TTC549 (cell line): ENCODE measurements around the gene KLHL17.
"Not testable (repeated sequence)": the region's sequence is repeated elsewhere in the genome, so short reads cannot be mapped to it uniquely, and the experiment has no call there.

Experiments used
- FAIRE-seq: peaks from 2 replicates; lab custom pipeline; 2012; peaks lifted over from hg19 to GRCh38; lab: Jason Lieb, UNC

KLHL17 gene

DNA sequence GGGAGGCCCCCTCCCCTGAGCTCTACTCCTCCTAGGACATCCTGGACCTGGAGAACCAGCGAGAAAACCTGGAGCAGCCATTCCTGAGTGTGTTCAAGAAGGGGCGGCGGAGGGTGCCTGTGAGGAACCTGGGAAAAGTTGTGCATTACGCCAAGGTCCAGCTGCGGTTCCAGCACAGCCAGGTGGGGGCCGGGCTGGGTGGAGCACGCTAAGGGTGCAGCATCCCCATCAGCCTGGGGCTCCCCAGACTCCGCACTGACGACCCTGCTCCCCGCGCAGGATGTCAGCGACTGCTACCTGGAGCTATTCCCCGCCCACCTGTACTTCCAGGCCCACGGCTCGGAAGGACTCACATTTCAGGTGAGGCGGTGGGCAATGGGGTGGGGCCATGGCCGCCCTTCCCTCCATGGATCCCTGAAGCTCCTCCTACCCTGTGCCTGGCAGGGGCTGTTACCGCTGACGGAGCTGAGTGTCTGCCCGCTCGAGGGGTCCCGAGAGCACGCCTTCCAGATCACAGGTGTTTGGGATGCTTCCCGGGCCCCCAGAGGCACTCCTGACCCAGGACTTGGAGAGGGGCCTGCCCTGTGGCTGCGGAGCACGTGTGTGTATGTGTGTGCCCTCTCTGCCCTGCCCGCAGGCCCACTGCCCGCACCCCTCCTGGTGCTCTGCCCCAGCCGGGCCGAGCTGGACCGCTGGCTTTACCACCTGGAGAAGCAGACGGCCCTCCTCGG lies 10.0 kb downstream of the KLHL17 start:
- no peak for FAIRE-seq

DNA sequence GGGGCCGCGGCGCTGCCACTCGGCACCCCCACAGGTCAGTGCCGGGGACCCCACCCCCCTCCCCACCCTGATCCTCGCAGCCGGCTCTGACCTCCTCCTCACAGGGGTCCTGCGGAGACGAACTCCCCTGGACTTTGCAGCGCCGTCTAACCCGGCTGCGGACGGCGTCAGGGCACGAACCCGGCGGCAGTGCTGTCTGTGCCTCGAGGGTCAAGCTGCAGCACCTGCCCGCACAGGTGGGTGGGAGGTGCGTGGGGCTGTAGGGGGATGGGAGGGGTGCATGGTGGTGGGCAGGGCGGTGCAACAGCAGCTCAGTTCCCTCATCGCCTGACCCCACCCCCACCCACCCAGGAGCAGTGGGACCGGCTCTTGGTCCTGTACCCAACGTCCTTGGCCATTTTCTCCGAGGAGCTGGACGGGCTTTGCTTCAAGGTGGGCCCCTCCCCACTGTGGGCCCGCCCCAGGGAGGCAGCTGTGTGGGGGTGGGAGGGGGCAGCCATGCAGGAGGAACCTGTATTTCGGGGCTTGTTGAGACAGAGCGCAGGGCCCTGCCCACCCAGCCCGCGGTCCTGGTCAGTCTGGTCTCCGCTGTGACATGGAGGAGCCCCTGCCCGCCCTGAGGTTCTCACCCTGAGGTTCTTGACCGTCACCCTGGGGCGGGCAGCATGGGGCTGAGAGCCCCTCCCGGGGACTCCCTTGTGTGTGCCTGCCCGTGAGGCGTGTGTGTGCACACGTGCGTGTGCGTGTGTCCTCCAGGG lies 10.8 kb downstream of the KLHL17 start:
- FAIRE-seq: no peak

DNA sequence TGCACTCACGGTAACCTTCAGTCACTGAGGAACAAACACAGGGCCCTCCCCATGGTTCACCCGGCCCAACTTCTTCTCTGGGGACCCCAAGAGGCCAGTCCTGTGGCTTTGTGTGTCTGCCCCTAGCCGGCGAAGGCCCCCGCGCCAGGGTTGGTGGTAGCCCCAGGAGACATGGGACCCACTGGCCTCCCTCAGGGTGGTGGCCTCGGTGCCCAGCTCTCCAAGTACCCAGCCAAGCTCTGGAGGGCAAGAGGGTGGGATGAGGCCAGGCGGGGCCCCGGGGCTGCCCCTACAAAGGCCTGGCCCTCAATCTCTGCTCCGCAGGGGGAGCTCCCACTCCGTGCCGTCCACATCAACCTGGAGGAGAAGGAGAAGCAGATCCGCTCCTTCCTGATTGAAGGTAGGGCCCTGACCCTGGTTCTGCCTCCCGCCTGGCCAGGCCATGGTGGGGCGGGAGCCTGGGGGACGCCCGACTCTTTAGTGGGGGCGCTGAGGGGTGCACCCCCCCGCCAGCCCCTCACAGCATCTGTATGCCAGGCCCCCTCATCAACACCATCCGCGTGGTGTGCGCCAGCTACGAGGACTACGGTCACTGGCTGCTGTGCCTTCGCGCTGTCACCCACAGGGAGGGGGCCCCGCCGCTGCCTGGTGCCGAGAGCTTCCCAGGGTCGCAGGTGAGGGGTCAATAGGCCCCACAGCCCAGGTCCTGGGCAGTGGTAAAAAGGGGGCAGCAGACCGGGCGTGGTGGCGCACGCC lies 11.5 kb downstream of the KLHL17 start:
- FAIRE-seq: no peak

DNA sequence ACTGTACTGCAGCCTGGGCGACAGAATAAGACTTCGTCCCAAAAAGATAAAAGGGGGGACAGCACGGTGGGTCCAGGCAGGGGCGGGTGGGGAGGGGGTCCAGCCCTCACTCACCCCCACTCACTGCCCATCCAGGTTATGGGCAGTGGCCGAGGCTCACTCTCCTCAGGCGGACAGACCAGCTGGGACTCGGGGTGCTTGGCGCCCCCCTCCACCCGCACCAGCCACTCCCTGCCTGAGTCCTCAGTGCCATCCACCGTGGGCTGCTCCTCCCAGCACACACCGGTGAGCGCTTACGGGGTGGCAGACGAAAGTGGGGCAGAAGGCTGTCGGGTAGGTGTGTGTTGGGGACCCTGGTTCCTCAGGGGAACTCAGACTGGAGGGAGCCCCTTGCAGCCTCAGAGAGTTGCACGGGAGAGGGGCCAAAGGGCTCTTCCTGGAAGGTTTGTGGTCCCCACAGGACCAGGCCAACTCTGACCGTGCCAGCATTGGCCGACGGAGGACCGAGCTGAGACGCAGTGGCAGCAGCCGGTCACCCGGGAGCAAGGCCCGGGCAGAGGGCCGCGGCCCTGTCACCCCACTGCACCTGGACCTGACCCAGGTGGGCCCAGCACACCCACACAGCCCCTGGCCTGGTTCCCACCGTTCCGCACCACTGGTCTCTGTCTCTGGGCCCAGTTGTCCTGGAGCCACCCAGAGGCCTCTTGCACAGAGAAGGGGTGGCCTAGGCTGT lies 12.5 kb downstream of the KLHL17 start:
- FAIRE-seq: no peak

DNA sequence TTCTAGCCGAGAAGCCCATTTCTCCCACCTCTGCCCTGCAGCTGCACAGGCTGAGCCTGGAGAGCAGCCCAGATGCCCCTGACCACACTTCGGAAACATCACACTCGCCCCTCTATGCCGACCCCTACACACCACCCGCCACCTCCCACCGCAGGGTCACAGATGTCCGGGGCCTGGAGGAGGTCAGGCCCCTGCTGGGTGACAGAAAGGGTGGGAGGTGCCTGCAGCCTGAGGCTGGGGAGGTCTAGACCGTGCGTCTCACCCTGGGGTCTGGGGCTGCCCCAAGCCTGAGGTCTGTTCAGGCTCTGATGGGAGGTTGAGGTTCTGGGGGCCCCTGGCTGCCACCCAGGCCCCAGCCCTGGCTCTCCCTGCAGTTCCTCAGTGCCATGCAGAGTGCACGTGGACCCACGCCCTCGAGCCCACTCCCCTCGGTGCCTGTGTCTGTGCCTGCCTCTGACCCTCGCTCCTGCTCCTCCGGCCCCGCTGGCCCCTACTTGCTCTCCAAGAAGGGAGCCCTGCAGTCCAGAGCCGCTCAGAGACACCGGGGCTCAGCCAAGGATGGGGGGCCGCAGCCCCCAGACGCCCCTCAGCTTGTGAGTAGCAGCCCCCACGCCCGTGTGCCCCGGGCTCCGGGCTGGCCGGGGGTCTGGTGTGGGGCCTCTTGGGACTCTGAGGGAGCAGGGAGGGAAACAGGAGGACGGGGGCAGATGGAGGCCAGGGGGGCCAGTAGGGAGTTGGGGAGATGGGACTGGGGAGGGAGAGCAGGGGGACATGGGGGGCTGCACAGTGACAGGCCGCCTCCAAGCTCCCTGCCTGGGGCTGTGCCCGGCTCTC lies 13.3 kb downstream of the KLHL17 start:
- FAIRE-seq: no peak

DNA sequence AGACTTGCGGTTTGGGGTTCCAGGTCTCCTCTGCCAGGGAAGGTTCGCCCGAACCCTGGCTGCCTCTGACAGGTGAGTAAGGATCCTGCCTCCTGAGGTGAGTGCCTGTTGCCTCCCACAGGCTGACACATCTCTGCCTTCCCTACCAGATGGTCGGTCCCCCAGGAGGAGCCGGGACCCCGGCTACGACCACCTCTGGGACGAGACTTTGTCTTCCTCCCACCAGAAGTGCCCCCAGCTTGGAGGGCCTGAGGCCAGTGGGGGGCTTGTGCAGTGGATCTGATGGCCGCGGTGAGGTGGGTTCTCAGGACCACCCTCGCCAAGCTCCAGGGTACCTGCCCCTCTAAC lies 13.9 kb downstream of the KLHL17 start:
- no peak for FAIRE-seq

DNA sequence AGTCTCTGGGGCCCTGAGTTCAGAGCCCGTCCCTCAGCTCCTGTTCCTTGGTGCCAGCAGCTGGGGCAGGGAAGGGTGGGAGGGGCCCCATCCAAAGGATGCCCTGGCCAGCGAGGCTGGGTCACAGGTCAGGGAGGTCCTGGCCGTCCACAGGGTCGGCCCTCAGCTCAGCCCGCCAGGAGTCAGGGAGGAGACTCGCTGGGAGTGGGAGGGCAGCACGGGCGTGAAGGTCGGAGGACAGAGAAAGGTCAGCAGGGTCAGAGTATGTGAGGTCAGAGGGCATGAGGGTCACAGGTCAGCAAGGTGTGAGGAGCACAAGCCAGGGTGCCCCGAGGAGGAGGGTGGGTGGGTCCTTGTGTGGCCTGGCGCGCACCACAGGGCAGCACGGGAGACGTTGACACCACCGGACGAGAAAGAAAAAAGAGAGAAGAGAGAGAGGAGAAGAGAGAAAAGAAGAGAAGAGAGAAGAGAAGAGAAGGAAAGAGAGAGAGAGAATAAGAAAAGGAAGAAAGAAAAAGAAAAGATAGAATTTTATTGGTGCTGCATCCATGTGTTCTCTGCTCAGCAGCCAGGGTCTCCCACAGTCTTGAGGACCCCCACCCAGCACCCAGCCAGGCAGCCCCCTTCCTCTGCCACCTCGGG lies 14.4 kb downstream of the KLHL17 start:
- FAIRE-seq: no peak

DNA sequence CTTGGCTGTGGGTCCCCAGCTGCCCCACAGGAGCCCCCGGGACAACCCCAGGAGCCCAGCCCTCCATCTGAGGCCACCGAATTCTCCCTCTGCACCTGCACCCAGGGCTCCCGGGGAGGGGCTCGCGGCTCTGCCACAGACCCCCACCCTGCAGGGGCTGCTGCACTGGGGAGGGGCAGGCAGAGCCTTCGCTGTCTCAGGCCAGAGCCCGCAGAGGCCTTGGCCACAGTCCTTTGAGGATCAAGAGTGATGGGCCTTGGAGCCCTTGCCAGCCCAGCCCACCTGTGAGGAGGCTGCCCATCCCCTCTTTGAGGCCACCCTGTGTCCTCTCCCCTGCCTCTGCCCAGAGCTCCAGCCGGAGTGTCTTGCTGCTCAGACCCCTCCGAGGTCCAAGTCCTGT lies 15.0 kb downstream of the KLHL17 start:
- FAIRE-seq: no peak

DNA sequence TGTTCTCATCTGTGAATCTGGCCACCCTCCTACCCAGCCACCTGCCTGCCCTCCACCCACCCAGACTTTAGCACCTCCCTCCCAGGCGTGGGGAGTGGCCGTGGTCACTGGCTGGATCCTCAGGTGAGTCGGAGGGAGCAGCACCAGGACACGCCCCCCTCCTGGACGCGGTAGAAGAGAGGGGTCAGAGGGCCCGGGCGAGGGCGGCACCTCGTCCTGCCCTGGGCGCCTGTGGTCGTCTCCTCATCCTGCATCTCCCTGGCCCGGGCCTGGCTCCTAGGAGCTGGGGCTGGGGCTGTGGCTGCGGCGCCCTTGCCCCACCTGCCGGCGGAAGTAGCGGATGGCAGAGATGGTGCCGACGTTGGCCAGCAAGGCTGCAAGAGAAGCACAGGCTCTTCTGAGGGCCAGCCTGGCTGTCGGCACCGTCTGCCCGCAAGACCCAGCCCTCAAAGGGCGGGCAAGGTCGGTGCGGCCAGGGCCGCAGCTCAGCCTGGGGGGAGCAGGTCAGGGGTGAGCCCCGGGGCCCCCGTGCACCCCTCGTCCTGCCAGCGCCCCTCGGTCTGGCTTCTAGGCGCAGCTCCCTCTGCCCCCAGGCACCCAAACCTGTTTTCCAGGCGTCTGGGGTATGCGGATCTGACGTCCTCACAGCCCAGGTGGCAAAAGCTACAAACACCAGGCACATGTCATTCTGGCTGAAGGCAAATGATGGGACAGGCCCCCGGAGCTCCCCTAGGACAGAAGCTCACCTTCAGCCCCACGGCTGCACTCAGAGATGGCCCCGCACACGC lies 15.7 kb downstream of the KLHL17 start:
- no peak for FAIRE-seq

DNA sequence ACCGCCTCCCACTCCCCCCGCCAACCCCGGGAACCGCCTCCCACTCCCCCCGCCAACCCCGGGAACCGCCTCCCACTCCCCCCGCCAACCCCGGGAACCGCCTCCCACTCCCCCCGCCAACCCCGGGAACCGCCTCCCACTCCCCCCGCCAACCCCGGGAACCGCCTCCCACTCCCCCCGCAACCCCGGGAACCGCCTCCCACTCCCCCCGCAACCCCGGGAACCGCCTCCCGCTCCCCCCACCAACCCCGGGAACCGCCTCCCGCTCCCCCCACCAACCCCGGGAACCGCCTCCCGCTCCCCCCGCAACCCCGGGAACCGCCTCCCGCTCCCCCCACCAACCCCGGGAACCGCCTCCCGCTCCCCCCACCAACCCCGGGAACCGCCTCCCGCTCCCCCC lies 16.4 kb downstream of the KLHL17 start:
- not testable (repeated sequence) for FAIRE-seq

DNA sequence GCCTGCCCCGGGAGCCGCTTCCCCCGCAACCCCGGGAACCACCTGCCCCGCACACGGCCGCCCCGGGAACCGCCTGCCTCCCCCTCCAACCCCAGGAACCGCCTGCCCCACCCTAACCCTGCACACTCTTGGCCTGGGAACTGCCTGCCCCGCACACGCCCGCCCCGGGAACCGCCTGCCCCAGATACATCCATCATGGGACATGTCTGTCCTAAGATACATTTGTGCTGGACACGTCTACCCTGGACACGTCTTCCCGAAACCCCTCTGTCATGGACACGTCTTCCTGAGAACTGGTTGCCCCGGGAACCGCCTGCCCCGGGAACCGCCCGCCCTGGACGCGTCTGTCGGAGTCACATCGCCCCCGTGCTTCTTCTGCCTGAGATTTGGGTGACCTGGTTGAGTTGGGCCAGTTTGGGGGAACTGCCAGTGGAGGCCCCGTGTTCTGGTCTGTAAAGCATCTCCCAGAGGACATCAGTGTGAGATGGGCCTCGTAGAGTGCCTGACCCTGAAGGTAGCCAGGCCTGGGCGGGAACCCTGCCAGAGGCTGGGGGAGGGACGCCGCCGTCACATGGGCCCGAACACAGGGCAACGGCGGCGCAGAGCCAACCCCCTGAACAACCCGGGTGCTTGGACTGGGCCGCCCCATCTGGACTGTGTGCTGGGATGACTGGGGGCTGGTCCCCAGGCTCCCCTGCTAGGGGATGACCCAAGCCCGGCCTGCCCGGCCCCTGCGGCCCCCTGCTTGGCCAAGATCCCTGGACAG lies 17.9 kb downstream of the KLHL17 start:
- no peak for FAIRE-seq

DNA sequence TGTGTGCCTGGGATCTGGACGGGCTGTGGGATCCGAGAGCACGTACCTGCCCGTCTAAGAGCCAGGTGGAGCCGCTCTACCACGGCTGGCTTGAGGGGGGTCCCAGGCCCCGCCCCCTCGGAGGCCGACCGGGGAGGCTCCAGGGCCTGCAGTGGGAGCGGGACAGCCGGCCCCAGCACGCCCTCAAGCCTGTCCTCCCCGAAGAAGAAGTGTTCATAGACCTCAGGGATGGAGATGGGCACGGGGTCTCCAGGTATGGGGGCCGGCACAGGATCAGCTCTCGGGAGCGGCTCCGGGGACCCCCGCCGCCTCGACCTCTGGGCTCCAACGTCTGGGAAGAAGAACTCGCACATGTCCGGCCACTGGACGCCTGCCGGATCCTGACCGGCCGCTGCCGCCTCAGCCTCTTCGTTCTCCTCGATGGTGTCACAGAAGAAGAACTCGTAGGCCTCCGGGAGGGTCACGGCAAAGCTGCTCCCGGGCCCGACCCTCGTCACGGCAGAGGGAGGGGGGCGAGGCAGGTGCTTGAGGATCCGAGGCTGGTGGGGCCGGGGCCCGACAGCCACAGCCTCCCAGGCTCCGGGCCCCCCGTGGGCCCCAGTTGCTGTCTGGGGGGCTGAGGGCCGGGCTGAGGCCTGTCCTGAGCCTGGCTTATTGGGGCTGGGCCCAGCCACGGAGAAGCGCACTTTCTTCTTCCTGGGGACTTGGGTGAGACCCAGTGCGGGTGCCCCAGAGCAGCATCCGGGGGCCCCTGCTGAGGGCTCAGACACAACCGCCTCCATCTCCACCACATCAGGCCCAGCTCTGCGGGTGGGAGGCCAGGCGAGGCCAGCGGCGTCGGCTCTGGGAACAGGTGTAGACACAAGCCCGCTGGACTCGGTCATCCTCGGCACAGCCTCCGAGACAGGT lies 18.7 kb downstream of the KLHL17 start:
- no peak for FAIRE-seq

DNA sequence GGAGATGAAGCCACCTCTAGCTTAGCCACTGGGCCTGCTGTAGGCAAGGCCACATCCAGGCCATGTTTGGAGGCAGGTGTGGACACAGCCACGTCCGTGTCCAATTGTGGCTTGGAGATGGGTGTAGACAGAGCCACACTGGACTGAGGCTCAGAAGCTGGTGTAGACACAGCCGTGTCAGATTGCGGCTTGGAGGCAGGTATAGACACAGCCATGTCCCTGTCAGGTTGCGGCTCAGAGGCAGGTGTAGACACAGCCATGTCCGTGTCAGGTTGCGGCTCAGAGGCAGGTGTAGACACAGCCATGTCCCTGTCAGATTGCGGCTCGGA lies 19.3 kb downstream of the KLHL17 start:
- no peak for FAIRE-seq

DNA sequence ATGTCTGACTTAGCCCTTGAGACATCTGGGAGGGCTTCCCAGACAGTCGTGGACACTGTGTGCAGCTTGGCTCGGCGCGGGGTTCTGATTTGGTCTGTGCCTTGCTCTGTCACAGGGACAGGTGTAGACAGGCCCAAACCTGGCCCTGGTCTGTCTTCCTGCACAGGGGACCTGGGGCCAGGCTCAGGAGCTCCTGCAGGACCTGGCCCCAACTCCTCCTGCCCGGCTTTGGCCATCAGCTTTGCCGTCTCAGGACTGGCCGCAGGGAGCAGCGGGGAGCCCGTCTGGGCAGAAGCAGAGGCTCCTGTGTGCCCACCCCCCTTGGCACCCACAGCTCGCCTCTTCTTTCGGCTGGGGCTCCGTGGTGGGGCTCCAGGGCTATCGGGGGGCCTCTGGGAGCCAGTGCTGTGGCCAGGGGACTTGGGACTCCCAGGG lies 19.8 kb downstream of the KLHL17 start:
- no peak for FAIRE-seq

DNA sequence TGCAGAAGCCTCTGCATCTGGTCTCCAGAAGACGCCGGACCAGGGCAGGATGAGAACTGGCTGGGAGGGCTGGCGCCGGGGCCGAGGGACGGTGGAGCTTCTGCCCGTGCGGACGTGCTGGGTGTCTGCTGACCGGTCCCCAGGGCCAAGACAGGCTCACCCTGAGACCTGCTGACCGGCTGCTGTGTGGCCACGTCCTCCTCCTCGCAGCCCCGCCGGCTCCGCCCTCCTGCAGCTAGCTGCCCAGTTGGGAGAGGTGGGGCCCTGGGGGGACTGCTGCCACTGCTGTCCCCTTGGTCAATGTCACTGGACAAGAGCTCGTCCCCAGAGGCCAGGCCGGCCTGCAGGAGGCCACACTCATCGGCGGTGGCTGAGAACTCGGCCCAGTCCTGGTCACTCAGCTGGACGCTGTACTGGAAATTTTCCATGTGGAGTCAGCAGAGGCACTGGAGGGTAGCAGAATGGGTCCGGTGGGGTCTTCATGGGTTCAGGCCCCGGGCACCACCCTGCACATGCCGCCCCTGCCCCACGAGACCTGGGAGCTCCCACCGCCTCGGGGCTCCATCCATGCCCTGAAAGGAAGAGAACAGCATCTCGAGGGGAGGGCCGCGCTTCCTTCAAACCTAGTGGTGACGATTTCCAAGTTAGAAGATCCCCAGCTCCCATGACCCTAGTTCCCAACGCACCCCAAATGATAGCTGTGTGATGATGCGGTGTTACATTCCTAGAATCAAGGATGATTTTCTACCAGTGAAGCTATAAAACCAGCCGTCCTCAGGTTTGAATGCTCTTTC lies 20.4 kb downstream of the KLHL17 start:
- FAIRE-seq: no peak

DNA sequence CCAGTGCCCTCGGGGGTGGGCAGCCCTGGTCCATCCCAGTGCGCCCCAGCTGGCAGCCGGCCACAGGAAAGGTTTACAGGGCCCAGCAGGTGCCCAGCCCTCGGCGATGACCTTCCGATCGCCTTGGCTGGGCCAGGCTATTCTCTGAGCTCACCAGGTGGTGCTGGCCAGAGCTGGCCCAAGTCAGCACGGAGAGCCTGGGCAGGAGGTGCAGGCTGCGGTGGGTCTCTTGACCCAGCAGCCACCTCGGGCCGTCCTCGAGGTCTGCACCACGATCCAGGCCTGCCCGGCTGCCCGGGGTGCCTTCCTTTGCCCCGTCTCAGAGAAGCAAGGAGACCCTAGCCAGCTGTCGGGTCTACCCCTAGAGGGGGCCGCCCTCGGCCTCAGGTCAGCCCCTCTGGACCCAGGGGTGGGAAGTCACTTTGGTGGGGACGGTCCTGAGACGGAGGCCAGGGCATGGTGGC lies 21.1 kb downstream of the KLHL17 start:
- FAIRE-seq: no peak

DNA sequence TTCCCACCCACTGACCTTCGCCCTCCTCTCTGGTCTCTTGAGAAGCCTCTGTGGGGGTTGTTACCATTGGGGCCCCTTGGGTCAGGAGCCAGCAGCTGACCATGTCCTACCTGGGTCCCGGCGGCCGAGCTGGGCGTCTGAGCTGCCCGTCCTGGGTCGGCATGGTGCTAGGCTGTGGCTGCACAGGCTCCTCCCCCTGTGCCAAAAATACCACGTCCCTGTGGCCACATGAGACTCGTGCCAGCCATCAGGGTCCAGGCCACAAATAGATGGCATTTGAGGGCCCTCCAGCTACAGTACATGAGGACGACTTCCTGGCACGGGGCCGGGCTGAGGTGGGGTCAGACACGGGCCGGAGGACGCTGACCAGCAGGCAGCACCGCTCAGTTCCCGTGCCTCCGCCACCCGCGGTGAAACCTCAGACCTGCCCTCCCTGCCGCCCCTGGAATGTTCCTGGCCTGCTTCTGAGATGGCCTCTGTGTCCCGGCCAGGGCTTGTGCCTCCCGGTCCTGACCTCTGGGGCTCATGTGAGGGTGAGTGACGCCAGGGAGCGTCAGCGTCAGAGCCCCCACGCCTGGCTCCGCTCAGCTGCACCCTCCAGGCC lies 21.7 kb downstream of the KLHL17 start, which contains the start of gene PERM1:
PERM1 (minus strand) TSS at position 139 of the 604 bp plus-strand sequence. CDS start 1,064 bp downstream, outside the sequence.
- no peak for FAIRE-seq
